Measurements from ENCODE around the gene FNDC8.

The FNDC8 gene

GRCh38 chr17:35152421-35153140, 31.2 kb downstream of the FNDC8 start:
- no peak for TF ChIP-seq CTCF (IDR thresholded peaks at IDR 0.05; ENCODE audit: low read length, missing control alignments)
- H3K4me3 ChIP-seq (replicated peaks; ENCODE audit: low read depth, low read length): no peak overlapping the region

GRCh38 chr17:35154196-35155165, 33.1 kb downstream of the FNDC8 start:
- no peak overlapping the region for H3K4me3 ChIP-seq (replicated peaks; ENCODE audit: low read depth, low read length)
- TF ChIP-seq CTCF (IDR thresholded peaks at IDR 0.05; ENCODE audit: low read length, missing control alignments): no peak
- DNase-seq (ENCODE audit: low read depth): no peak

More at GRCh38 chr17:35152421-35153140, 31.2 kb downstream of the FNDC8 start:
- no peak for DNase-seq (ENCODE audit: low read depth)

- DNase-seq (ENCODE audit: low read depth): no peak
- no peak for TF ChIP-seq CTCF (IDR thresholded peaks at IDR 0.05; ENCODE audit: low read length, missing control alignments)
- no peak overlapping the region for H3K4me3 ChIP-seq (replicated peaks; ENCODE audit: low read depth, low read length)
These were observed 33.8 kb downstream of the FNDC8 start for GRCh38 chr17:35155246-35155645.

- no peak overlapping the region for H3K4me3 ChIP-seq (replicated peaks; ENCODE audit: low read depth, low read length)
- no peak for TF ChIP-seq CTCF (IDR thresholded peaks at IDR 0.05; ENCODE audit: low read length, missing control alignments)
- no peak for DNase-seq (ENCODE audit: low read depth)
These were observed 38.5 kb downstream of the FNDC8 start for GRCh38 chr17:35159940-35160339.

GRCh38 chr17:35160354-35161201, 39.2 kb downstream of the FNDC8 start:
- TF ChIP-seq CTCF (IDR thresholded peaks at IDR 0.05; ENCODE audit: low read length, missing control alignments): no peak
- DNase-seq (ENCODE audit: low read depth): no peak
- no peak overlapping the region for H3K4me3 ChIP-seq (replicated peaks; ENCODE audit: low read depth, low read length)

DNA sequence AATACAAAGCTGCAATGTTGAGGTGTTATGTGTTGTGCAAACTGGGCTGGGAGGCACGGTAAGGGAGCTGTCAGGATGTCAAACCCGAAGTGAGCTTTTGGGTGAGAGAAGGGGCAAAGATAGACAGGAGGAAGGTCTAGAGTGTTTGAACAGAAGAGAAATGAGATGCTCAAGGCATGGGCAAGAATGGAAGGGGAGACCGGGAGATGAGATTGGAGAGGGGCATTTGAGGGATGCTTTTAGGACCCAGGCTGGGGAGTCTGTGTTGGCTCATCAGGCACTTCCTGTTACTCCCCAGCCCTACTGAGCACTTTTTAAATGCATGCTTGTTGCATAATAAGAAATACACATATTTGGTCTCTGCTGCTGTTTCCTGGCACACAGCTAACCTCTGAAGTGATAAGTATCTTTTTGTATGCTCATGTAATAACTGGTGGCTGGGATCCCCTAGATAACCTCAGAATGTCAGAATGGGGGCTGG, 39.9 kb downstream of the FNDC8 start:
- peak; percentile 11 for DNase-seq (ENCODE audit: low read depth)
- H3K4me3 ChIP-seq (replicated peaks; ENCODE audit: low read depth, low read length): no peak overlapping the region
- TF ChIP-seq CTCF (IDR thresholded peaks at IDR 0.05; ENCODE audit: low read length, missing control alignments): no peak
